Mesothelial cell of epicardium (in vitro differentiated cells): ENCODE data around the gene PTPN14. TPM values are rescaled to one million over a fixed set of nuclear protein-coding genes. Genes with fewer than 3 reads are reported as not detected.

Source experiments
- DNase-seq, 2 experiments: peaks; one replicate each; pipeline ENCODE4 v3.0.0; 2021; ENCODE audit warnings: low spot score in 2 of 2; ENCODE audit not compliant: unreplicated experiment in 2 of 2
- H3K27ac Mint-ChIP-seq: 2 replicates; pipeline ENCODE4 v1.8.0; 2021; ENCODE audit warnings: mixed read lengths
- H3K27me3 Mint-ChIP-seq: 2 replicates; pipeline ENCODE4 v1.8.0; 2021; ENCODE audit warnings: low read depth, mixed read lengths
- H3K36me3 Mint-ChIP-seq: 2 replicates; pipeline ENCODE4 v1.8.0; 2021; ENCODE audit warnings: mixed read lengths
- H3K4me1 Mint-ChIP-seq: 2 replicates; pipeline ENCODE4 v1.8.0; 2021; ENCODE audit warnings: mixed read lengths
- H3K4me3 Mint-ChIP-seq: 2 replicates; pipeline ENCODE4 v1.8.0; 2021; ENCODE audit warnings: mild to moderate bottlenecking, moderate library complexity, mixed read lengths
- H3K9me3 Mint-ChIP-seq: 2 replicates; pipeline ENCODE4 v1.8.0; 2021; ENCODE audit warnings: mixed read lengths
- total RNA-seq: library from RNA; stranded (reverse); gene quantifications from 3 replicates; pipeline ENCODE4 v1.2.1, GENCODE V29; 2021
- TF ChIP-seq, protein P1 (sequence below): fragments of 200-600 bp; sonication (generic); IDR thresholded peaks from one replicate; pipeline ENCODE4 v1.5.0; 2021; ENCODE audit warnings: antibody characterized with exemption; ENCODE audit not compliant: unreplicated experiment

PTPN14 gene
- total RNA-seq, 1 donor from 2014 or later, result 75.8 TPM

DNA sequence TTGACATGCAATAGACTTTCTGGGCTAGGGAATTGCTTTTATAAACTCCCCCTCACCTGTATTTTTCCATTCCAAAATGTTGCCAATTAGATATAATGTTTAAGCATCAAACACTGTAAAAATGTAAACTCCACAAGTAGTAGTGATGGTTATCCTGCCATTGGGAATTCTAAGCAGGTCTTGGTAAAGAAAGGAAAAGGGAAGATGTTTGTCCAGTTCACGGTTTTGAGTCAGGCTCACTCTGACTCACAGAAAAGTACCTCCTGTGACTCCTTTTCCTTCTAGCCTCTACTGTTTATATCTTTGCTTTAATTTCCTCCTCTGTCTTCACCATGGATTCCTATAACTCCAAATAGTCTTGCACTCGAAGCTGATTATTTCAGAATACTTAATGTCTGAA is 19.0 kb upstream of the PTPN14 start:
- Mint-ChIP-seq H3K27me3 (no peaks in the 10 kb centered on the region), H3K27ac (no peak overlapping the region), H3K4me1 (peaks cover 38% of the 10 kb centered on the region), H3K36me3 (no peaks in the 10 kb centered on the region), H3K4me3 (no peak overlapping the region), H3K9me3 (no peaks in the 10 kb centered on the region)
- no peak for DNase-seq
- TF ChIP-seq, protein P1, sequence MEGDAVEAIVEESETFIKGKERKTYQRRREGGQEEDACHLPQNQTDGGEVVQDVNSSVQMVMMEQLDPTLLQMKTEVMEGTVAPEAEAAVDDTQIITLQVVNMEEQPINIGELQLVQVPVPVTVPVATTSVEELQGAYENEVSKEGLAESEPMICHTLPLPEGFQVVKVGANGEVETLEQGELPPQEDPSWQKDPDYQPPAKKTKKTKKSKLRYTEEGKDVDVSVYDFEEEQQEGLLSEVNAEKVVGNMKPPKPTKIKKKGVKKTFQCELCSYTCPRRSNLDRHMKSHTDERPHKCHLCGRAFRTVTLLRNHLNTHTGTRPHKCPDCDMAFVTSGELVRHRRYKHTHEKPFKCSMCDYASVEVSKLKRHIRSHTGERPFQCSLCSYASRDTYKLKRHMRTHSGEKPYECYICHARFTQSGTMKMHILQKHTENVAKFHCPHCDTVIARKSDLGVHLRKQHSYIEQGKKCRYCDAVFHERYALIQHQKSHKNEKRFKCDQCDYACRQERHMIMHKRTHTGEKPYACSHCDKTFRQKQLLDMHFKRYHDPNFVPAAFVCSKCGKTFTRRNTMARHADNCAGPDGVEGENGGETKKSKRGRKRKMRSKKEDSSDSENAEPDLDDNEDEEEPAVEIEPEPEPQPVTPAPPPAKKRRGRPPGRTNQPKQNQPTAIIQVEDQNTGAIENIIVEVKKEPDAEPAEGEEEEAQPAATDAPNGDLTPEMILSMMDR, result no peak

DNA sequence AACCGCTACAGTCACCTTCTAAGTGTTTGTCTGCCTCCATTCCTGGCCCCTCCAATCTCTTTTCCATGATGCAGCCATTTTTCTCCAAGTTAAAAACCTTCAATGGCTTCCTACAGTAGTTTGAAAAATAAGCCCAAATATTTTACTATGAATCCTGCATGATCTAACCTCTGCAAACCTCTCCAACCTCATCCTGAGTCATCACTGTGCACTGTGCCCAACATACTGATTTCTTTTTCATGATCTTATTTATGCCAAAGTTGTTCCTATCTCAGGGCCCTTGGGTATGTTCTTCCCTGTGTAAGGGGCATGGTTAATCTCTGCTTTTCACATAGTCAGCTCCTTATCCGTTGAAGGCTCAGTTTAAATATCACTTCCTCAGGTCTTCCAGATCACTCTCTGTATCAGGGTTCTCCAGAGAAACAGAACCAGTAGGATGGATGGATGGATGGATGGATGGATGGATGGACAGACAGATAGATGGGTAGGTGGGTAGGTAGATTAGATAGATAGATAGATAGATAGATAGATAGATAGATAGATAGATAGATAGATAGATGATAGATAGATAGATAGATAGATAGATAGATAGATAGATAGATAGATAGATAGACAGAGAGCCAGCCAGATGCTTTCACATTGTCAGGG is 18.1 kb upstream of the PTPN14 start:
- TF ChIP-seq, protein P1, result no peak
- no peak for DNase-seq
- H3K4me3 Mint-ChIP-seq, result no peak overlapping the region
- H3K9me3 Mint-ChIP-seq, result no peaks in the 10 kb centered on the region
- H3K27me3 Mint-ChIP-seq, result no peaks in the 10 kb centered on the region
- no peak overlapping the region for H3K27ac Mint-ChIP-seq
- peaks cover 37% of the 10 kb centered on the region for H3K4me1 Mint-ChIP-seq
- H3K36me3 Mint-ChIP-seq, result no peaks in the 10 kb centered on the region

DNA sequence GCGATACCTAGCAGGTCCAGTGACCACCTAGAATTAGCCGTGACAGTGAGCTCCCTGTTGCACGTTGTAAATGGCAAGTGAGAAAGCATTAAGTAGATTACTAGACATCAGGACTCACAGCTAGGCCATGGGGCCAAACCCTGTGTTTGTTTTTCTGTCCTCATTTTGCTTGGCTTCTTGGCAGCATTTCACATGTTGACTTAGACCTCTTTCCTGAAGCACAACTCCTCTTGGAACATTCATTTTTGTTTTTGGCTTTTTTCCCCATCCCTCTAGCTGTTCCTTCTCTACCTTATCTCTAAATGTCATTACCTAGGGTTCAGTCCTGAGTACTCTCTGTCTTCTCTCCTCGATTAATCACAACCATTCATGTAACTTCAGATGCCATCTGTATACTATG is 16.9 kb upstream of the PTPN14 start:
- Mint-ChIP-seq H3K9me3 (no peaks in the 10 kb centered on the region), H3K4me1 (peaks cover 25% of the 10 kb centered on the region), H3K36me3 (no peaks in the 10 kb centered on the region), H3K27ac (no peak overlapping the region), H3K27me3 (no peaks in the 10 kb centered on the region), H3K4me3 (no peak overlapping the region)
- DNase-seq, result no peak
- TF ChIP-seq, protein P1, result no peak

DNA sequence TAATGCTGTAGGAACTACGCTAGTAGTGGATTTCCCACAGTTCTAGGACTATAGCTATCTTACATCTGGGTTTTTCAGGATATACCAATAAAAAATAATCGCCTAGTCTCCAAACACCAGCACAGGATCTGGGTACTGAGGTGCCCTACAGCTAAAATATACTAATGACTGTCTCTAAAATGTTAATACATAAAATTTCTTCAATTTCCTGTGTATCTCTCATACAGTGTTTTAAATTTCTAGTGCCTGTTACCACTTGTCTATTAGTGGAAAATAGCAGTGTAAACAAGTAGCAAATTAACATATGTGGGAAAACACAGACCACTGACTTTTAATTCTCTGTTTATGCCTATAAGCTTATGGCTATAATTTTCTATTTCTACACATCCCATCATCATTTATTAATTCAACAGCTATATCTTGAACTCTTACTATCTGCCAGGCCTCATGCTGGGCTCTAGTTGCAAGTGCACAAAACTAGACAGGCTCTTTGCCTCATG is 16.1 kb upstream of the PTPN14 start:
- DNase-seq, result no peak
- no peaks in the 10 kb centered on the region for H3K36me3 Mint-ChIP-seq
- no peaks in the 10 kb centered on the region for H3K27me3 Mint-ChIP-seq
- no peaks in the 10 kb centered on the region for H3K9me3 Mint-ChIP-seq
- H3K4me1 Mint-ChIP-seq, result peaks cover 17% of the 10 kb centered on the region
- no peak overlapping the region for H3K27ac Mint-ChIP-seq
- H3K4me3 Mint-ChIP-seq, result no peak overlapping the region
- TF ChIP-seq, protein P1, result no peak

DNA sequence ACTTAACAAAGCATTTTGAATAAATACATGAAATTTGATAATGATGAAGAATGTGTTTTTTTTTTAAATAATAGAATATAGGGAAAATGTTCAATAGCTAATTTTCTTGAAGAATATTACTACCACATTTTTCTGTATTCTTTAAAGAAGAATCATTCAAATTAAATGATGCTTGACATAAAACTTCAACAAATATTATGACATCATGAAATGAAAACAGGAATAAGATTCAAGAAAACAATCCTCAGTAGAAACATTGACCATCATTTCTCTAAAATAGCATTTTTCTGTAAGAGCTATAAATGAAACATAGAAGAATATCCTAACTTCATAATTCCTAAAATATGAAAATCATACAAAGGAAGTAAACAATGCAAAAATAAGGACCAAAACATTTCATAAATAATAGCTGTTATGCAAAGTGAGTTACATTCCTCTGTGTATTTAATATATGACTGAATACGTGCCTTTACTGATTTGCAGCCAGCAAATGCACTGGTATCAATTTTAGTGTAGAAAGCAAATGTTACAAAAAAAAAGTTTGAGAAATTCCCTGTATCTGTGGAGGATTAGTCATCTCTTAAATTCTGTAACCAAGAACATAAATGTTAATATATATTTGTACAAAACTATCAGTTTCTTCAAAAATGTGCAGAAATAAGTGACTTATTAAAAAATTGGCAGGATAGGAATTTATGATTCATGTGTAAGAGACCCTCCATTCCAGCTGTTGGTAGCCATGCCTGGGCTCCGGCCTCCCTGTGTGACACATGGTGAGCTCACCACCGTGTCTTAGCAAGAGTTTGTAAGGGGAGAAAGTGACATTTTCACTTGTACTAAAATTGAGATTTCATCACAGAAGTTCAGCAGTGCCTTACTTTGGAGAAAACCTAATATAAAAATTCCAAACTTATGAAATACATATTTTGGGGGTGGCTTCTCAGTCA is 15.0 kb upstream of the PTPN14 start:
- no peak for DNase-seq
- Mint-ChIP-seq H3K9me3 (no peaks in the 10 kb centered on the region), H3K4me3 (no peak overlapping the region), H3K4me1 (peaks cover 7% of the 10 kb centered on the region), H3K36me3 (no peaks in the 10 kb centered on the region), H3K27ac (no peak overlapping the region), H3K27me3 (no peaks in the 10 kb centered on the region)
- TF ChIP-seq, protein P1, result no peak
